IPS-NIHi7 (cell line): ENCODE data around the gene ZSCAN23.
"Not testable (repeated sequence)": the region's sequence is repeated elsewhere in the genome, so short reads cannot be mapped to it uniquely, and the experiment has no call there.

Experiments
- DNase-seq: peaks from one replicate; pipeline ENCODE4 v3.0.0; 2012; ENCODE audit warnings: mixed read lengths; ENCODE audit errors: extremely low spot score

Gene ZSCAN23

DNA sequence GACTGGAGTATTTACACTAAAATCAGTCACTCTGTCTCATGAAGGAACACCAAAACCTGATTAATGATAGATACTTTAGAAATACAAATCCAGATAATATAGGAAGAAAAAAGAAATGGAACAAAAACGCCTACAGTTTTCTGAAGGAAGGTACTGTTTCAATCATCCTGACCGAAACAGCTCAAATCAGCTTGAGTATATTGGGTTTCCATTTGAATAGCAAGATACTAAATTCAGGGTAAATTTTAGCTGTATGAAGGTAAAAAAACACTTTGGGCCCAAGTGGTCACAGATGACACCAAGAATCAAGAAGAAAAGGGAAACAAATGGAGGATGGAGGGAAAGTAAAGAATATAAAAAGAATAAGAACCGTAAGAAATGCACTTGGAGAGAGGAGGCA is 6.9 kb downstream of the ZSCAN23 start:
- no peak for DNase-seq

DNA sequence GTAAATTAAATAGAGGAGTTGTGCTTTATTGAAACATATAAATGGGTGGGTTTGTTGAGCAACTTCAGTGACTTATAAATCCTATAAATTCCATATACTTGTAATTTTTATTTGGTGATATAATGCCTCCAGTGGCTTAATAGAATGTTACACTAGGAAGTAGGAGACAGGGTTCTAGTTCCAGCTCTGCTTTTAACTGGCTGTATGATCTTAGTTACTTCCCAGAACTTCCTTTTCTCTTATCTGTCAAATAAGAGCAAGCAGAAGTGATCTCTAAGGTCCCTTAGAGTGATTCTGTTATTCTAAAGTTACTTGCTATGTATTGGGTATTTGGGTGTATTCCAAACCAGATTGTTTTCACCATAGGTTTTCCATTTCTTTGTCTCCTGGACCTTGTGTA is 10.2 kb downstream of the ZSCAN23 start:
- DNase-seq = no peak

GRCh38 chr6:28429781-28430180 is 13.5 kb downstream of the ZSCAN23 start:
- peak; percentile 12 for DNase-seq

GRCh38 chr6:28425944-28426541 is 17.2 kb downstream of the ZSCAN23 start:
- DNase-seq = no peak

GRCh38 chr6:28424163-28424562 is 19.1 kb downstream of the ZSCAN23 start:
- DNase-seq = no peak

DNA sequence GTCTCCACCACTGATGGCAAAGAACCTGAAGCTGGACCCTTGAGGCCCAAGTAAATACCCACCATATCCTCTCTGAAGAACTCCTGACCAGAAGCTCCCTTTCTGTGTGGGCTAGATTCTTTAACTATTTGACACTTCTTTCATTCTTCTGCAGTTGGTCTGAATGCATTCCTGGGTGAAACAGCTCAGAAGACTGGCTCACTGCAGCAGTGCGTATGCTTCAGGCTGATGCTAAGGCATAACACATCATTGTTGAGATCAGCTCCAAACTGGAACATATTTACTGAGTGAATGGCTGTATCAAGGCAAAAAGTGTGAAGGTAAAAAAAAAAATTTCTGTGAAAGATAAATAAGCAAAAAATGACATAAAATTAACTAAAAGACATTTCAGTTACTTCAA is 19.7 kb downstream of the ZSCAN23 start:
- no peak for DNase-seq

DNA sequence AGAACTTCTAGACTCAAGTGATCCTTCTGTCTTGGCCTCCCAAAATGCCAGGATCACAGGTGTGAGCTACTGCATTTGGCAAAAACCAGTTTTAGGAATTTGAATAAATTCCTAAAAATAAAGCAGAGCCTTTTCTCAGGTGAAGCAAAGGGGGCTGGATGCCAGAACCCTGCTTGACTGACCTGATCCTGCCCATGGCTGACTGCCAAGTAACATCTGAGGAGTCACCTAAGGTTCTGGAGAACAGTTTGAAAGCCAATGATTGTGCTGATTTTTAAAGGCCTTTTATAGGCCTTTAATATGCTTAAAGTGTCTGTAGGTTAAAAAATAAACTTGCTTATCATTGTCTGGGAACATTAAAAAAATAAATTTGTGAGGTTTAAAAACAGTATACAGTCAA is 29.6 kb downstream of the ZSCAN23 start:
- DNase-seq = no peak

DNA sequence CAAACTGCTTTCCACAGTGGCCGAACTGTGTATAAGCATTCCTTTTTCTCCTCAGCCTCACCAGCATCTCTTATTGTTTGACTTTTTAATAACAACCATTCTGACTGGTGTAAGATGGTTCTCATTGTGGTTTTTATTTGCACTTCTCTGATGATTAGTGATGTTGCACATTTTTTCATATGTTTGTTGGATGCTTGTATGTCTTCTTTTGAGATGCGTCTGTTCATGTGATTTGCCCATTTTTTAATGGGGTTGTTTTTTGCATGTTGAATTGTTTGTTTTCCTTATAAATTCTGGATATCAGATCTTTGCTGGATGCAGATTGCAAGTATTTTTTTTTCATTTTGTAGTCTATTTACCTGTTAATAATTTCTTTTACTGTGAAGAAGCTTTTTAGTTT is 32.5 kb downstream of the ZSCAN23 start:
- DNase-seq = no peak

DNA sequence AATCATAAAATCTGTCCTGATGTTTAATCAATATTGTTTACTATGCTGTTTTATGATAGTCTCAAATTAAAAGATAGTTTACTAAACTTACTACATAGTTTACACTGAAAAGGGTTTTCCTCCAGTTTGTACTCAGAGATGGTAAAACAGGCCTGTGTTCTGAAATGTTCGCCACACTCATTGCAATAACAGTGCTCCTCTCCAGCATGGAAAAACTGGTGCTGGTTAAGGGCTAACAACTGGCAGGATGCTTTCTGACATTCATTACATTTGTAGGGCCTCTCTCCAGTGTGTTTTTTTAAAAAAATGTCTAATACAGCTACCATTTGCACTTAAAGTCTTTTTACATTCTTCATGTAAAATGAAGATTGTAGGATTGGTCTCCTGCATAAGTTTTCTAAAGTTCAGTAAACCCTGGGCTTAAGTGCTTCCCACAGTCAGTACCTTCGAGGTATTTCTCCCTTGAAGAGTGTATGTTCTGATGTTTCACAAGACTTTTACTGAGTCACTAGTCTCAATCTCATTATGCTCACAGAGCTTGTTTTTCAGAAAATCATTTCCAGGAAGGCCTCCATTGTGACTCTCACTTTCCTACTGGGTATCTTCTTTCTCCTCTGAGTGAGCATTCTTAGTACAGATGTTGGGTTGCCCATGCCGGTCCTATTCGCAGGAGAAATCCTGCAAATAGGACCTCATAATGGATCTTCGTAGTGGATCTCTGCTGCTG is 35.1 kb downstream of the ZSCAN23 start:
- no peak for DNase-seq

DNA sequence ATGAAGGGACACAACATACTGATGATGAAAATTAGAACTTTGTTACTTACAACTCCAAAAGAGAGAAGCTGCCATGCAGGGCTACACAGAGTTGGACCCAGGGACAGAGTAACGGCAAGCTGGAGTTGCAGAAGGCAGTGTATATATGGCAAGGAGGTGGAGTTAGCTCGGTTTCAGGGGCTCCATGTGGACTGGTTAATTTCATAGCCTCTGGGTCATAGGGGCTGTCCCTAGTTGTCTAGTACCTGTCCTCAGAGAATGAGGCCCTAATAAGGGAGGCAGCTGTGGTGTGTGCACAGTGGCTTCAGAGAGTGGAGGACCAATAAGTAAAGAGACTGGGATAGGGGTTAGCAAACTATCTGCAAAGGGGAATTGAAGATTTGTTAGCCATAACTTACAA is 35.9 kb downstream of the ZSCAN23 start:
- no peak for DNase-seq

- not testable (repeated sequence) for DNase-seq
Measured at GRCh38 chr6:28403923-28404322, 39.4 kb downstream of the ZSCAN23 start.

DNA sequence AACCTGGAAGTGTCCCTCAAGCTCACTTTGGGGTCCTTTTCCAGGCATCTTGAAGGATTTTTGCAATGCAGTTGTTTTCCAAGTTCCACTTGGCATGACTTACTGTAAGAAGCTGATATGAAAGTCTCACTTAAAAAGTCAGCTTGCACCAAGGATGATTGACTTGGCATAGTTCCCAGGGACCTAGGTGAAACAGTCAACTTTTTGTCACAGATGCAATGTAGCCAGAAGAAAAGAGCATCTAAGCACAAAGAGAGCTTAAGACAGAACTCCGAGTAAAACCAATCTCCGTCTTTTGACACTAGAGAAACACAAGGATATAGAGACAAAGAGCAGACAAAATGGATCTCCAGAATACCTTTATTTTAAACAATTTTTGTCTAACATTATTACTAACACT is 41.1 kb downstream of the ZSCAN23 start:
- no peak for DNase-seq

DNA sequence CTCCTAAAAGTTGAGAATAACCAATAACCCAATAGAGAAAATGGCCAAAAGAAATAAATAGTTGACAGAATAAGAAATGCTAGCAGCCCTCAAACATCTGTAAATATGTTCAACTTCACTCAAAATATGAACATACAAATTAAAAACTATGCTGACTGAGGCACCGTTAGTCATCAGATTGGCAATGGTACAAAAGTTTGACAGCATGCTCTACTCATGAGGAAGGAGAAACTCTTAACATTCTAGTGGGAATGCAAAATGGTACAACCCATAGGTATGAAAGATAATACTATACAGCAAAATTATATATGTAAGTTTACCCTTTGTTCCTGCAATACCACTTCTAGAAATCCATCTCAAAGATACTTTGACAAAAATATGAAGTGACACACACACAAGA is 42.1 kb downstream of the ZSCAN23 start:
- DNase-seq = no peak

- DNase-seq = no peak
Measured at GRCh38 chr6:28400122-28400451, 43.2 kb downstream of the ZSCAN23 start.

DNA sequence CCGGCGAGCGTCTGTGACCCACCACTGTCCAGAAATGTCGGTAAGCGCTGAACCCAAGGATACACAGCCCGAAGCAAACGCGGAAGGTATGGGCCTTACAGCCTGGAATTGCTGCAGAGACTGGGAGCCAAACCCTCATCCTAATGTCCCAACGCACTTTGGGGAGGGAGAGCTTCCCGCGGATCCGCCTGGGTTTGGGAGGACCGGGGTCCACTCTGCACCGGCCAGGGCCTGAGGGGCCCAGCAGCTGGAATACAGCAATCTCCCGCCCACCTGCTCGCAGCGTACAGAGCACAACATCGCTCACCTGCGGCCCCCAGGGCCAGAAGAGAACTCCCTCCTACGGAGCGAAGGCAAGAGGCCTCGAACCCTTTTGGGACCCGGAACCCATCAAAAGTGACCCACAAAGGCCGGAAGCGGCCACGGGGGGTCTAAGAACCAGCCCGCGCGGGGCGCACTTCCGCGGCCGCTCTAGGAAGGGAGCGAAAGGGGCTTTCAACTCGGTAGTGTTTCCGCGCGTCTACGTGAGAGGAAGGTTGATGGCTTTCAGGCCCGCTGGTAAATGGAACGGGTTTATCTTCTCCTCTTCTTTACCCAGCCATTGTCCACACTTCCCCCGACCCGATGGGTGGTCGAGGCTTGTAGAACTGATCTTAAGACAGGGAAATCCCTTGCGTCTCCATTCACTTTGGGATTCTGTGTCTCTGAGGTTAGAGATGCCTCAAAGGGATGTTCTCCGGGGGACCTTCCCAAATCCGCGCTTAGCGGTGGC is 43.8 kb downstream of the ZSCAN23 start, which contains the start of gene ZSCAN12:
ZSCAN12 (minus strand) TSS at position 398 of the 772 bp plus-strand sequence. CDS start 1,342 bp downstream, outside the sequence.
- DNase-seq = peak; percentile 81

DNA sequence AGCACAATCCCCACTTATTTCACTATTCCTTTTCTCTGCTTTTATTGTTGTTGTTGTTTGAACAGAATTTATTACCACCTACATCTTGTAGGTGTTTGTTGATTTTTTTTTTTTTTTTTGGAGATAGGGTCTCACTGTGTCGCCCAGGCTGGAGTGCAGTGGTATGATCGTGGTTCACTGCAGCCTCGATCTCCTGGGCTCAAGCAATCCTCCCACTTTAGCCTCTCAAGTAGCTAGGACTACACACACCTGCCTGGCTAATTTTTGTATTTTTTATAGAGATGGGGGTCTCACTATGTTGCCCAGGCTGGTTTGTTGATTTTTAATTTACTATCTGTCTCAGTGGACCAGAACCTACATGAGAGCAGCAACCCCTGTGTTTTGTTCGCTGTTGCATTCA is 47.4 kb downstream of the ZSCAN23 start:
- no peak for DNase-seq

GRCh38 chr6:28393912-28394662 is 49.2 kb downstream of the ZSCAN23 start:
- no peak for DNase-seq

GRCh38 chr6:28390688-28391087 is 52.6 kb downstream of the ZSCAN23 start:
- no peak for DNase-seq

DNA sequence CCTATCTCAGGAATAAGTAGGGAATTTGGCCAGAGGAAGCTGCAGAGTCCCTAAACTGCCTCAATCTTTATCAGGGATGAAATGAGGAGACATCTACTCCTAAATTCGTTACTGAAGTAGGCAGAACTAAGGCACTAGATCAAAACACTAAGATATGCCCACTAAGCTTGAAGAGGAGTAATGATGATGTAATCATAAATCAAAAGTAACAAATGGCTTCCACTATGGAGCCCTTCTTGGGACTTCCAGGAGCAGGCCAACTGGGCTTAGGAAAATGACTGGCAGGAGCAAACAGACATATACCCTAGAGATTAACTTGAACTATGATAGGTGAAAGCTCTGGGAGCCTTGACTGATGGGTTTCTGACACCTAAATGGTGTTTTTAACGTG is 59.2 kb downstream of the ZSCAN23 start:
- no peak for DNase-seq

DNA sequence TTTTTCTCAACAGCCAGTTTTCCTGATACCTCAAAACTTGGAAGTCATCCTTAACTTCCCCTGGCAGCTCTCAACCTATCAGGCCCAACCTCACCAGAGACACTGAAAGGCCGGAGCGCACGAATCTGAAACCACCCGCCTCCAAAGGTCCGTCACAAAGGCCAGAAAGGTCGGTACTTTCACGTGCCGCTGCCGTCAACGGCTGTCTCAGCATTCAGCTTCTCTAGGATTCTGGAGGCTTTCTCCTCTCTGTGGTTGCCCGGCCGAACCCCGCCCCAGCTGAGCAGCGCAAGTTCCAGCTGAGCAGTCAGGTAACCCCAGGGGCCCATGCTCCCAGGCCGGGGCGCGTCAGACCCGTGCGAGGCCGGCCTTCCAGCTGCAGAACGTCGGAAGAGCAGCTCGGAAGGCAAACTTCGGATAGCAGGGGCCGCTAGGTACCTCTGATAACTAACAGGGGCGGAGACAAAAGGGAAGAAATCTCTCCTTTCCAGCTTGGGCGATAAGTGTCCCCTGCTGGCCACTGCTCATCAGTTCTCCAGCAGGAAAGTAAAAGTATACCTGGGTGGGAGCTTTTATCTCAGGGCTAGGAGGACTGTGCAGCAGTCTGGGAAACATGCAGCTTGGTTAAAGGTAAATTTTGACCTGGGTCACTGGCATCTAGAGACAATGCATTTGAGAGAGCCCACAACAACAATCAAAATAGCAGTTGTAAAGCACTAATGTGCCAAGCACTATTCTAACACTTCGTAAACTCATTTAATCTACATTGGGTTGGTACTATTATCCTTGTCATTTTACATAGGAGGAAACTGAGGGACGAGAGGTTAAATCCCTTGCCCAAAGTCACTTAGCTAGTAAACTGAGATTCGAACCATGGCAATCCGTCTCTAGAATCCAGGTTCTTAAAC is 59.8 kb downstream of the ZSCAN23 start:
- peak; percentile 89 for DNase-seq
